HG03457 (cell line): ENCODE data around the gene MEGF8.

ENCODE experiments used
- ATAC-seq: cut with Tn5 transposase; IDR thresholded peaks from one replicate; pipeline ENCODE4 v1.9.1; 2021; ENCODE audit warnings: moderate number of reproducible peaks; ENCODE audit not compliant: unreplicated experiment

MEGF8 gene

DNA sequence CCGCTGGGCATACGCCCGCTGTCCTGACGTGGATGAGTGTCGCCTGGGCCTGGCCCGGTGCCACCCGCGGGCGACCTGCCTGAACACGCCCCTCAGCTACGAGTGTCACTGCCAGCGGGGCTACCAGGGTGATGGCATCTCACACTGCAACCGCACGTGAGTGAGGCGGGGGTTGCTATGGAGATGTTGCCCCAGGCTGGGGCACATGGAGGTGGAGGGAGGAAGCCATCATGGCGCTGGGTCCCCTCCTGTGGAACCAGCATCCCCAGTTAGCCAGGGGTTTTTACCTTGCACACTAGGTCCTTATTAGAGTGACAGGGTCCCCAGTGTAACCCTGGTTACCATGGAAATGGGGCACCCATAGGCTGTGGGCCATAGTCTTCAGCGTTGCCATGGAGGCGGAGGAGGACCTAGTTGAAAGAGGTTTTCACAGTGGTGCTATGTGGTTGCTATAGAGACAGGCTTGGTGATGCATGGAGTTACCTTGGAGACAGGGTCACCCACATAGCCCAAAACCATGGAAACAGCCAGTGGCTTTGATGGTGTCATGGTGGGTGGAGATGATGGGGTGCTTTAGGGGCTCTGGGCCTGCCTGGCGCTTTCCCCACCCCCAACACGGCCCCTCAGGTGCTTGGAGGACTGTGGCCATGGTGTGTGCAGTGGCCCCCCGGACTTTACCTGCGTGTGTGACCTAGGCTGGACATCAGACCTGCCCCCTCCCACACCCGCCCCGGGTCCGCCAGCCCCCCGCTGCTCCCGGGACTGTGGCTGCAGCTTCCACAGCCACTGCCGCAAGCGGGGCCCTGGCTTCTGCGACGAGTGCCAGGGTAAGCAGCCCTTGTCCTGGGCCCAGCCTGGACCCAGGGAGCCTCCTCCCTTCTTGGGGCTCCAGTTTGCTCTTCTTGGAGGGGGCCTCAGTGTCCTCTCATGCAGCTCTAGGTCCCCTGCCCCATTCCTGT lies 27.1 kb downstream of the MEGF8 start:
- no peak for ATAC-seq

DNA sequence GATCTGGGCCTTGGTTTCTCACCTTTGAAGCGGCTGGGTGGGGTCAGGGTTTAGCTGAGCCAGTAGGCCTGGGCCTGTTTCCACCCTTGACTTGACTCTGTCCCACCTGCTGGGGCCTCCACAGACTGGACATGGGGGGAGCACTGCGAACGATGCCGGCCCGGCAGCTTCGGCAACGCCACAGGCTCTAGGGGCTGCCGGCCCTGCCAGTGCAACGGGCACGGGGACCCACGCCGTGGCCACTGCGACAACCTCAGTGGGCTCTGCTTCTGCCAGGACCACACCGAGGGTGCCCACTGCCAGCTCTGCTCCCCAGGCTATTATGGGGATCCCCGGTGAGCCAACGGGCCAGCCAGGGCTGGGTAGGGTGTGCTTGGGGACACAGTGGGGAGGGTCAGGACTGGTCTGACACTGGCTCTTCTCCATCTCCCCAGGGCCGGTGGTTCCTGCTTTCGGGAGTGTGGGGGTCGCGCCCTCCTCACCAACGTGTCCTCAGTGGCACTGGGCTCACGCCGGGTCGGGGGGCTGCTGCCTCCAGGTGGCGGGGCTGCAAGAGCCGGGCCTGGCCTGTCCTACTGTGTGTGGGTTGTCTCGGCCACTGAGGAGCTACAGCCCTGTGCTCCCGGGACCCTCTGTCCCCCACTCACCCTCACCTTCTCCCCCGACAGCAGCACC lies 28.0 kb downstream of the MEGF8 start:
- ATAC-seq = no peak

DNA sequence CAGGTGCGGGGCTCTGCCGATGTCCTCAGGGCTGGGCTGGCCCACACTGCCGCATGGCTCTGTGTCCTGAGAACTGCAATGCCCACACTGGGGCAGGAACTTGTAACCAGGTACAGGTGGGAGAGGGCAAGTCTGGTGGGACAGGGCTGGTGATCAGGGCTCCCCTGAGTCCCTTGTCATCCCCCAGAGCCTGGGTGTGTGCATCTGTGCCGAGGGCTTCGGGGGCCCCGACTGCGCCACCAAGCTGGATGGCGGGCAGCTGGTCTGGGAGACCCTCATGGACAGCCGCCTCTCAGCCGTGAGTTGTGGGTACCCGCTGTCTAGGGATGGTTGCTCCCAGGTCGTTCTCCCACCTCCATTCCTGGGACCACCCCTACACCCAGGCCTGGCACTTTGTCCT lies 30.5 kb downstream of the MEGF8 start:
- ATAC-seq = no peak

DNA sequence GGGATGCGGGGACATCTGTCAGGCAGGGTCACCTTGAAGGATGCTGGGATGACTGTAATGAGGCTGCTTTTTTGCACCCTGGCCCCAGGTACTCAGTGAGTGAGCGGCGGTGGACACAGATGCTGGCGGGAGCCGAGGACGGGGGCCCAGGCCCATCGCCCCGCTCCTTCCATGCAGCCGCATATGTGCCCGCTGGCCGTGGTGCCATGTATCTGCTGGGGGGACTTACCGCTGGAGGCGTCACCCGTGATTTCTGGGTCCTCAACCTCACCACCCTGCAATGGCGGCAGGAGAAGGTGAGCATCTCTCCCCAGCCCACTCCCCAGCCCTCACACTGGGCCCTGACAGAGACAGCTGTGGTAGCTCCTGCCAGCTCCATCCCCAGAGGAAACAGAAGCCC lies 31.3 kb downstream of the MEGF8 start:
- ATAC-seq = no peak

DNA sequence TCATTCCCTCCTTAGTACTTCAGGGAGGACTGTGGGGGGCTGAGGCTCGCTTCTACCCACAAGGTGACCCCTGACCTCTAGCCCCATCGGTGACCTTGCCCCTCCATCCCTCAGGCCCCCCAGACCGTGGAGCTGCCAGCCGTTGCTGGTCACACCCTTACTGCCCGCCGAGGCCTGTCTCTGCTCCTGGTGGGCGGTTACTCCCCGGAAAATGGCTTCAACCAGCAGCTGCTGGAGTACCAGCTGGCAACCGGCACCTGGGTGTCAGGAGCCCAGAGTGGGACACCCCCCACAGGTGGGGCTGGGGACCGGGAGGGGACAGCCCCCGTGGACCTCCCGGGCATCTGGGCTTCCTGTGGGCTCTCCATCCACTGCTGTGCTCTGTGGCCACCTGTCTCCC lies 31.9 kb downstream of the MEGF8 start:
- ATAC-seq = no peak

DNA sequence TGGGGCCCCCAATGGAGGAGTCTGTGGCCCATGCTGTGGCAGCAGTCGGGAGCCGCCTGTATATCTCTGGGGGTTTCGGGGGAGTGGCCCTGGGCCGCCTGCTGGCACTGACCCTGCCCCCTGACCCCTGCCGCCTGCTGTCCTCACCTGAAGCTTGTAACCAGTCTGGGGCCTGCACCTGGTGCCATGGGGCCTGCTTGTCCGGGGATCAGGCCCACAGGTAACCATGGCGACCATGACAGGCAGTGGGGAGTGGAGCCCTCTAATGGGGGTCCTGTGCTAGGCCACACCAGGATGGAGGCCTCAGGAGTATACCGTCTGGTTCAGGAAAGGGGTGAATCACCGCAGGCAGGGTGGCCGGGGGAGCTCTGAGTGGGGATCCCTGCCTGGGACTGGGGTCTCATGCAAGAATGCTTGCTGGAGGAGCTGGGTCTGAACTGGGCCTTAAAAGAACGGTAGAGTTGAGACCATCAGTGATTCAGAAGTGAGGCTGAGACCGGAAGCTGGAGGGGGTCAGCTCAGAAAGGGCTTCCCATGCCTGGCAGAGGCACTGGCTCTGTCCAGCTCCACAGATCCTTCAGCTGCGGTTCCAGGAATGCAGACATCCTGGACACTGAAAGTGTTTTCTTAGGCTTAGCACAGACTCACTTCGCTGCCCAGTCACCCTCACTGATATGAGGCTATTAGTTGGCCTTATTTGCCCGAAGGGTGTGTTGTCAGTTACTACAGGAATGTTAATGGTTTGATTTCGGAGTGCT lies 35.5 kb downstream of the MEGF8 start:
- no peak for ATAC-seq

DNA sequence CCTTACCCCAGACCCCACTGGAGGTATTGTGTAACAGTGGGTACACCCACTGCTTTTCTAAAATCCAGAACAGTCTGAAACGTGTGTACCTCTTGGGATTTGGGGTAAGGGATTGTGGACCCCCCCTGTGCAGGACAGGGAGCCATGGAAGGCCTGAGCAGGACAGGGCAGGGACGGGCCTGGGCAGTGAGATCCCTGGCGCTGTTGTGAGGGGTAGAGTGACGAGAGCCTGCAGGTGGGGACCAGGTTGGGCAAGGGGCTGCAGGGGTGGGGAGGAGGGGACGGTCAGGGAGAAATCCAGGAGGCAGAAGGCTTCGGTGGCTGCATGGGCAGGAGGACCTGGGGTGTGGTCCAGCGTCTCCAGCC lies 36.1 kb downstream of the MEGF8 start:
- no peak for ATAC-seq

DNA sequence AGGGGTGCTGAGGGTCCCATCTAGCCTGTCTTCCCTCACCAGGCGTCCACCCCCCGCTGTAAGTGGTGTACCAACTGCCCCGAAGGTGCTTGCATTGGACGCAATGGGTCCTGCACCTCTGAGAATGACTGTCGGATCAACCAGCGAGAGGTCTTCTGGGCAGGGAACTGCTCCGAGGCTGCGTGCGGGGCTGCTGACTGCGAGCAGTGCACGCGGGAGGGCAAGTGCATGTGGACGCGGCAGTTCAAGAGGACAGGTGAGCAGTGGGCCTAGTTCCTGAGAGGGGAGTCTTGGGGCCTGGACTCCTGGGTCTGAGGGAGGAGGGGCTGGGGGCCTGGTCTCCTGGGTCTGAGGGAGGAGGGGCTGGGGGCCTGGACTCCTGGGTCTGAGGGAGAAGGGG lies 36.9 kb downstream of the MEGF8 start:
- no peak for ATAC-seq

DNA sequence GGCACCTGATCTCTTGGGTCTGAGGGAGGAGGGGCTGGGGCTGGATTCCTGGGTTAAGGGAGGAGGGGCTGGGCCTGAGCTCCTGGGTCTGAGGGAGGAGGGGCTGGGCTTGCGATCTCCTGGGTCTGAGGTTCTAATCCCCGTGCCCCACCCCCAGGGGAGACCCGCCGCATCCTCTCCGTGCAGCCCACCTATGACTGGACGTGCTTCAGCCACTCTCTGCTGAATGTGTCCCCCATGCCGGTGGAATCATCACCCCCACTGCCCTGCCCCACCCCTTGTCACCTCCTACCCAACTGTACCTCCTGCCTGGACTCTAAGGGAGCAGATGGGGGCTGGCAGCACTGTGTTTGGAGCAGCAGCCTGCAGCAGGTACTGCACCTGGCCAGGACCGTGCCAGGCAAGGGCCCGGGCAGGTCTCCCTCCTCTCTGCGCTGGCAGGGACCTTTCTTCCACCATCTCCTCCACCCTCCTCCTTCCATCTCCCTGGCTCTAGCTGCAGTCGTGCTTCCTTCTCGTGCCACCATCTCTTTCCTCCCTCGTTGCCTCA lies 37.5 kb downstream of the MEGF8 start:
- ATAC-seq = no peak

DNA sequence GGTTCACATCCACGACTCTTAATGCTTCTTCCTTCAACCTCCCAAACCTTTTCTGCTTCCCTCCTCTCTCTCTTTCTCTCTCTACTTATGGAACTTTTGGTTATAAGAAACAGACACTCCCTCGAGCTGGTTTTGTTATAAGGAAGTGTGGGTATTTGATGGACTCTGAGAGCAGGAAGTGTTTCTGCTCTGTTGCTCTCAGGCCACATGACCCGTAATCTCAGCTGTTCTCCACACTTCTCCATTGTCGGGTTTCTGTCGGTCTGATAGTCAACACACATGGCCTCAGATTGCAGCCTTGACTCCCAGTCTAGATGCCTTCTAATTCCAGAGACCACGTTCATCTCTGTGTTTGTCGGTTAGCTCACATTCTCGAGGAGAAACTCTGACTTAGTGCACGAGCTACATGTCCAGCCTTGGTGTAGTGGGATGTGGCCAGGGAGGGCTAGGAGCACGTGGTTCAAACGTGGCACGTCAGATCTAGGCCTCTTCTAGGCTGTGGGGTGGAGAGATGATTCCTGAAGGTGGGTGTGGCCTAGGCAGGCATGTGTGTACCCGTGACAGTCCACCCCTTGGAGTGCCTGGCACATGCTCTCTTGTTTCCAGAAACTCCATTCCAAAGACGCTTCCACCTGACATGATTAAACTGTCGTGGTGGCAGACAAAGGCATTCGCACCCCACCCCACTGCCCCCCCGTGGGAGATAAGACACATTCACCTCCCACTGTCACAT lies 38.3 kb downstream of the MEGF8 start:
- no peak for ATAC-seq

DNA sequence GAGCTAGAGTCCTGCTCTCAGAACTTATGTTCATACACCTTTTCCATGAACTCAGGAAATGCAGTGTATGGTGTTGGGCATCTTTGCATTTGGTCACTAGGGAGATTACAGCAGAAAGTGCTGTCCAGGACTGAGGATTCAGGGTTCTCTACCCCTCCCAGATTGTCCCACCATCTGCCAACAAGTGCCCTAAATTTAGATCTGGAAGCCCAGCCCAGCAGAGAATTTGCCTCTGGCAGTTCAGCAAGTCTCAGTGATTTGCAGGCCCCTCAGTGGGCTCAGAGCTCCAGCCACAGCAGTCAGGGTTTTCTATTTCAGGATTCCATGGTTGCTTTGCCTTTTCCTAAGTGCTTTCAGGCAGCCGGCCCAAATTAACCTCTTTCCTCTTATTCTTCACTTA lies 41.2 kb downstream of the MEGF8 start:
- no peak for ATAC-seq

DNA sequence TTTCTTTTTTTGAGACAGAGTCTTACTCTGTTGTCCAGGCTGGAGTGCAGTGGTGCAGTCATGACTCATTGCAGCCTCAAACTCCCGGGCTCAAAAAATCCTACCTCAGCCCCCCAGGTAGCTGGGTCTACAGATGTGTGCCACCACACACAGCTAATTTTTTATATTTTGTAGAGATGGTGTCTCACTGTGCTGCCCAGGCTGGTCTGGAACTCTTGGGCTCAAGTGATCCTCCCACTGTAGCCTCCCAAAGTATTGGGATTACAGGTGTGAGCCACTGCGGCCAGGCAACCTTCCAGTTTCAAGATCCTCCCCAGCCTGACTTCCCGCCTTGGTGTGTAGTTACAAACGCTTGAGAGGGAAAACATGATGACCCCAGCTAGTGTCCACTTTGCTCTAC lies 42.5 kb downstream of the MEGF8 start:
- no peak for ATAC-seq

DNA sequence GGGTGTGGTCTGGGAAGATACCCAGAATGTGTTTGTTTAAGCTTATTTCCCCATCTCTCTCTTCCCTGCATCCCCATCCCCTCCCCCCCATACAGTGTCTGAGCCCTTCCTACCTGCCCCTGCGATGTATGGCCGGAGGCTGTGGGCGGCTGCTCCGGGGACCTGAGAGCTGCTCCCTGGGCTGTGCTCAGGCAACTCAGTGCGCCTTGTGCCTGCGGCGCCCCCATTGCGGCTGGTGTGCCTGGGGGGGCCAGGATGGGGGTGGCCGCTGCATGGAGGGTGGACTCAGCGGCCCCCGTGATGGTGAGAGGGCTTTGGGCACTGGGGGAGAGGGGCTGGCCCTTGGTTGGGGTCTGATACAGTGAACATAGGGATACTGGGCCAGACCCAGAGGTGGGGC lies 42.9 kb downstream of the MEGF8 start:
- ATAC-seq = no peak

DNA sequence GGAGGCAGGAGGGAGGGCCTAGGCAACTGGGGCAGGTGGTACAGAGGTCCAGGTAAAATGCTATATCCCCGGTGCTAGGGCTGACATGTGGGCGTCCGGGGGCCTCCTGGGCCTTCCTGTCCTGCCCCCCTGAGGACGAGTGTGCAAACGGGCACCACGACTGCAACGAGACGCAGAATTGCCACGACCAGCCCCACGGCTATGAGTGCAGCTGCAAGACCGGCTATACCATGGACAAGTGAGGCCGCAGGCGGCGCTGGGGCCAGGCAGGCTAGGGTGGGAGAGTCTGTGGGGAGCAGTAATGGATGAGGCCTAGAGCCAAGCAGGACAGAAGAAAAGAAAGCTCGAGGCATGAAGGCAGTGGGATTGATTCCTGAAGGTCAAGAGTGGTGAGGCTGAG lies 43.3 kb downstream of the MEGF8 start:
- no peak for ATAC-seq

DNA sequence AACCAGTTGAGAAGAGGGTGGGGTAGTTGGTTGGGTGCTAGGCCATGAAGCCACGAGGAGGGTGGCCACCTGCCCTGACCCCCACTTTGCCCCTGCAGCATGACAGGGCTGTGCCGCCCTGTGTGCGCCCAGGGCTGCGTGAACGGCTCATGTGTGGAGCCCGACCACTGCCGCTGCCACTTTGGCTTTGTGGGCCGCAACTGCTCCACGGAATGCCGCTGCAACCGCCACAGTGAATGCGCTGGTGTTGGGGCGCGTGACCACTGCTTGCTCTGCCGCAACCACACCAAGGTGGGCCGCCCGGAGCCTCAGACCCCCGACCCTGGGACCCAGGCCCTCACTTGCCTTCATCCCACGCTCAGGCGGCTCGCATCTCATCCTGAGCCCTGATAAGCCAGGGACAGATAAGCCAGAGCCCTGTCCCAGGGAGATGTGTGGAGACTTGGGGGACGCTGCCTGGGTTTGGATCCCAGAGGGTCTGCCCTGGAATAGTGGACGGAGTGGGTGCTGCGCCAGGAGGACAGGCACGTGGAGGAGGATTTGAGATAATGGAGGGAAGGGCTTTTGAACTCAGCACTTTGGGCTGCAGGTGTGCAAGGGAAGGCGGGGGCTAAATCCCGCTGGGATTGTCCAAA lies 44.1 kb downstream of the MEGF8 start:
- ATAC-seq = no peak

DNA sequence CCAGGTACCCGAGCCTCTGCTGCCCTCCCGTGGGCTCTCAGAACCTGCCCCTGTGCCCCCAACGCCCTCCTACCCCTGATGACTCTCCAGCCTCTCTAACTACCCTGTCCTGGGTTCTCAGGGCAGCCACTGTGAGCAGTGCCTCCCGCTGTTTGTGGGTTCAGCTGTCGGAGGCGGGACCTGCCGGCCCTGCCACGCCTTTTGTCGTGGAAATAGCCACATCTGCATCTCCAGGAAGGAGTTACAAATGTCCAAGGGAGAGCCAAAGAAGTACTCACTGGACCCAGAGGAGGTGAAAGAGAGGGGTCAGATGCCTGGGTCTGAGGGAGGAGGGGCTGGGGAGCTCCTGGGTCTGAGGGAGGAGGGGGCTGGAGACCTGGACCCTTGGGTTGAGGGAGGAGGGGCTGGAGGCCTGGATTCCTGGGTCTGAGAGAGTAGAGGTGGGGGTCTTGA lies 44.7 kb downstream of the MEGF8 start:
- no peak for ATAC-seq

DNA sequence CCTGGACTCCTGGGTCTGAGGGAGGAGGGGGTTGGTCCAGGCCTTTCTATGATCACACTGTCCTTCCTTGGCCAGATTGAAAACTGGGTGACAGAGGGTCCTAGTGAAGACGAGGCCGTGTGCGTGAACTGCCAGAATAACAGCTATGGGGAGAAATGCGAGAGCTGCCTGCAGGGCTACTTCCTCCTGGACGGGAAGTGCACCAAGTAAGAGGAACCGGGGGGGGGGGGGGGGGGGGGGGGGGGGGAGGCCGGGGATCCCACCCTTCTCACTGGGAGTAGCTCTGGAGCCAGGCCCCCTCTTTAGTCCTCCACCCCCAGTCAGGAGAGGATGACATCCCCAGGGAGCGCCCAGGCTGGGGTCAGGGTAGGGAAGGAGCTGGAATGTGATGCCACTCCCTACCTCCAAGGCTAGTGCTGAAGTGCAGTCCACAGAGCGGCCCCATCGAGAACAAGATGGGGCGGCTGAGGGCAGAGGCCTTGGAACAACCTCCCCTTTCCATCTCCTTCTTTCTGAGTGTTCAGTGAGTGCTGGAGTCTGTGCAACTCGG lies 45.3 kb downstream of the MEGF8 start:
- no peak for ATAC-seq

DNA sequence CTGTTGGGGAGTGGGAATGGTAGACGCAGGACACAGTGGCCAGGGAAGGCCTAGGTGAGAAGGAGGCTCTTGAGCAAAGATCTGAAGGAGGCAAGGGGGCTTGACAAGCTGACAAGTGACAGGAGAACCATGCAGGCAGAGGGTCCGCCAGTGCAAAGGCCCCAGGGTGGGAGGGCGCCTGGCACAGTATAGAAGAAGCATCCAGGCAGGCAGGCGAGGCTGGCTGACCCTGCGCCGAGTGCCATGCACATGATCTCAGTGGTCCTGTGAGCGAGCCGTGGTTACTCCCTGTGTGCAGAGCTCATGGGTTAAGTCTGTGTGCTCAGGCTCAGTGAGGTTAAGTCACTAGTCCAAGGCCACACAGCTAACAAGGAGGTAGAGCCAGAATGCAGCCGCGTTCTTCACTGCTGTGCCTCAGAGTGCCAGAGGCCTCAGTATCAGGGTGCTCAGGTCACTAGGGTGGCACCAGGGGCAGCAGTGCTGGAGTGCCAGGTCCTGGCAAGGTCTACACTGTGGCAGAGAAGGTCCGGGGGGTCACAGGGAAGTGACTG lies 49.5 kb downstream of the MEGF8 start:
- no peak for ATAC-seq

DNA sequence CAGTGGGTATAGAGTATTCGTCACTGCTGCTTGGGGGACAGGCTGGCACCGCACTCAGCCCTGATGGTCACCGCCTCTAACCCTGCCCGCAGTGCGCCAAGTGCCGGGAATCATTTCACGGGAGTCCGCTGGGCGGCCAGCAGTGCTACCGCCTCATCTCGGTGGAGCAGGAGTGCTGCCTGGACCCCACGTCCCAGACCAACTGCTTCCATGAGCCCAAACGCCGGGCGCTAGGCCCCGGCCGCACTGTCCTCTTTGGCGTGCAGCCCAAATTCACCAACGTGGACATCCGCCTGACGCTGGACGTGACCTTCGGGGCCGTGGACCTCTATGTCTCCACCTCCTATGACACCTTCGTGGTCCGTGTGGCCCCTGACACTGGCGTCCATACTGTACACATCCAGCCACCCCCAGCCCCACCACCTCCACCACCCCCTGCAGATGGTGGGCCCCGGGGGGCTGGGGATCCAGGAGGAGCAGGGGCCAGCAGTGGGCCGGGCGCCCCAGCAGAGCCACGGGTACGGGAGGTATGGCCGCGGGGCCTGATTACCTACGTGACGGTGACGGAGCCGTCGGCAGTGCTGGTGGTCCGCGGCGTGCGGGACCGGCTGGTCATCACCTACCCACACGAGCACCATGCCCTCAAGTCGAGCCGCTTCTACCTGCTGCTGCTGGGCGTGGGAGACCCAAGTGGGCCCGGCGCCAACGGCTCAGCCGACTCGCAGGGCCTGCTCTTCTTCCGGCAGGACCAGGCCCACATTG lies 50.2 kb downstream of the MEGF8 start:
- no peak for ATAC-seq
